ENCODE measurements around the gene CYTIP. TPM values are rescaled to one million over a fixed set of nuclear protein-coding genes. Genes with fewer than 3 reads are reported as not detected.

CYTIP gene
- total and polyA plus RNA-seq, 4 experiments from 2014 or later: 163 to 248 (median 203) TPM

- no peaks in the 10 kb centered on the region for H3K27me3 ChIP-seq (ENCODE audit: insufficient read depth, low read length)
- H3K4me1 ChIP-seq (ENCODE audit: insufficient read depth, low read length): peaks cover 98% of the 10 kb centered on the region
- Mint-ChIP-seq H3K27me3 (no peaks in the 10 kb centered on the region), H3K4me3 (peak overlapping the region in 7 of 8 donors; percentile 21 to 77 (median 72)), H3K9me3 (peaks cover 3 to 16% (median 10%) of the 10 kb centered on the region in 8 donors), H3K27ac (peak overlapping the region in 6 of 7 donors; percentile 83 to 95 (median 88)), H3K36me3 (peaks cover 93 to 97% of the 10 kb centered on the region in 2 donors), H3K4me1 (peaks cover 65 to 100% (median 88%) of the 10 kb centered on the region in 4 donors)
- no peak overlapping the region for H3K4me3 ChIP-seq (ENCODE audit: low read length in 2 of 2)
- ChIA-PET CTCF (ENCODE audit: partially characterized antibody) (interaction anchor here (0.7 to 14.4 kb wide), 6 partner anchors 9 to 100 kb away, joined by 3 to 340 read pairs (median 7); partner anchors contain the start of genes CYTIP and ERMN), POLR2A (ENCODE audit: partially characterized antibody) (interaction anchor here (0.9 to 27.4 kb wide), 13 partner anchors 4 to 467 kb away, joined by 3 to 1017 read pairs (median 5); partner anchors contain the start of genes CYTIP and ERMN)
- H3K27ac ChIP-seq (ENCODE audit: low read depth, low read length): peak overlapping the region; percentile 10
- intact Hi-C loops (cut with micrococcal nuclease): no loop called here
- no peak for DNase-seq
- H3K36me3 ChIP-seq (ENCODE audit: insufficient read depth, low read length): peaks cover 86% of the 10 kb centered on the region
- no peaks in the 10 kb centered on the region for H3K9me3 ChIP-seq (ENCODE audit: control insufficient read depth in 1 of 2, low read length in 2 of 2)
Measured at GRCh38 chr2:157431176-157431575, 12.7 kb downstream of the CYTIP start.

GRCh38 chr2:157428500-157429175 is 15.3 kb downstream of the CYTIP start:
- H3K4me1 Mint-ChIP-seq: peaks cover 55 to 87% (median 77%) of the 10 kb centered on the region in 4 donors
- peak overlapping the region in 7 of 8 donors; percentile 22 to 71 (median 47) for H3K4me3 Mint-ChIP-seq
- H3K27ac ChIP-seq (ENCODE audit: low read depth, low read length): no peak overlapping the region
- no peaks in the 10 kb centered on the region for H3K27me3 Mint-ChIP-seq
- H3K36me3 Mint-ChIP-seq: peaks cover 91 to 95% of the 10 kb centered on the region in 2 donors
- DNase-seq: no peak
- no peak overlapping the region for H3K4me3 ChIP-seq (ENCODE audit: low read length in 2 of 2)
- no peaks in the 10 kb centered on the region for H3K9me3 ChIP-seq (ENCODE audit: control insufficient read depth in 1 of 2, low read length in 2 of 2)
- H3K36me3 ChIP-seq (ENCODE audit: insufficient read depth, low read length): peaks cover 88% of the 10 kb centered on the region
- ChIA-PET POLR2A (ENCODE audit: partially characterized antibody) (interaction anchor here (17.5 to 27.4 kb wide), 4 partner anchors 2 to 98 kb away, joined by 375 to 1017 read pairs (median 809); partner anchors contain the start of genes CYTIP and ERMN), CTCF (ENCODE audit: partially characterized antibody) (interaction anchor here (1.0 to 4.0 kb wide), 3 partner anchors 11 to 92 kb away, joined by 3 to 20 read pairs (median 3); no protein-coding TSS in a partner anchor)
- H3K27ac Mint-ChIP-seq: peak overlapping the region; percentile 31 to 95 (median 73)
- no peaks in the 10 kb centered on the region for H3K27me3 ChIP-seq (ENCODE audit: insufficient read depth, low read length)
- peaks cover 3 to 22% (median 11%) of the 10 kb centered on the region in 8 donors for H3K9me3 Mint-ChIP-seq
- H3K4me1 ChIP-seq (ENCODE audit: insufficient read depth, low read length): peaks cover 89% of the 10 kb centered on the region
- intact Hi-C loops (cut with micrococcal nuclease): loop anchor here (10.0 kb wide), 1 partner anchor 196 kb away; the partner anchor contains the start of gene ACVR1C

GRCh38 chr2:157427922-157428303 is 16.0 kb downstream of the CYTIP start:
- CTCF ChIA-PET (ENCODE audit: partially characterized antibody): interaction anchor here (1.0 to 5.6 kb wide), 4 partner anchors 12 to 92 kb away, joined by 3 to 21 read pairs (median 12); no protein-coding TSS in a partner anchor
- intact Hi-C loops (cut with micrococcal nuclease): loop anchor here (1.0 to 10.0 kb wide), 2 partner anchors 7 to 197 kb away; partner anchors contain the start of gene ACVR1C
- Histone ChIP-seq H3K36me3 (ENCODE audit: insufficient read depth, low read length) (peaks cover 88% of the 10 kb centered on the region), H3K9me3 (ENCODE audit: control insufficient read depth in 1 of 2, low read length in 2 of 2) (no peaks in the 10 kb centered on the region), H3K4me1 (ENCODE audit: insufficient read depth, low read length) (peaks cover 89% of the 10 kb centered on the region), H3K4me3 (ENCODE audit: low read length in 2 of 2) (no peak overlapping the region), H3K27me3 (ENCODE audit: insufficient read depth, low read length) (no peaks in the 10 kb centered on the region), H3K27ac (ENCODE audit: low read depth, low read length) (no peak overlapping the region)
- Mint-ChIP-seq H3K9me3 (peaks cover 3 to 26% (median 14%) of the 10 kb centered on the region in 8 donors), H3K4me1 (peaks cover 51 to 86% (median 74%) of the 10 kb centered on the region in 4 donors), H3K27ac (peak overlapping the region; percentile 25 to 95 (median 73)), H3K27me3 (no peaks in the 10 kb centered on the region), H3K36me3 (peaks cover 90 to 95% of the 10 kb centered on the region in 2 donors), H3K4me3 (peak overlapping the region in 2 of 8 donors; percentile 49 to 50)
- DNase-seq: no peak
- POLR2A ChIA-PET (ENCODE audit: partially characterized antibody): interaction anchor here (1.3 to 27.4 kb wide), 5 partner anchors 1 to 97 kb away, joined by 6 to 1017 read pairs (median 809); partner anchors contain the start of genes CYTIP and ERMN

GRCh38 chr2:157427003-157427921 is 16.6 kb downstream of the CYTIP start:
- H3K27me3 ChIP-seq (ENCODE audit: insufficient read depth, low read length): no peaks in the 10 kb centered on the region
- peaks cover 84% of the 10 kb centered on the region for H3K36me3 ChIP-seq (ENCODE audit: insufficient read depth, low read length)
- ChIA-PET CTCF (ENCODE audit: partially characterized antibody) (interaction anchor here (1.3 to 5.6 kb wide), 4 partner anchors 12 to 100 kb away, joined by 3 to 21 read pairs (median 13); partner anchors contain the start of gene CYTIP), POLR2A (ENCODE audit: partially characterized antibody) (interaction anchor here (0.5 to 27.4 kb wide), 6 partner anchors 1 to 1031 kb away, joined by 3 to 1017 read pairs (median 592); partner anchors contain the start of genes CYTIP and ERMN)
- Mint-ChIP-seq H3K9me3 (peaks cover 3 to 28% (median 16%) of the 10 kb centered on the region in 8 donors), H3K4me1 (peaks cover 46 to 82% (median 69%) of the 10 kb centered on the region in 4 donors), H3K4me3 (peak overlapping the region in 4 of 8 donors; percentile 14 to 52 (median 41)), H3K36me3 (peaks cover 87 to 93% of the 10 kb centered on the region in 2 donors), H3K27me3 (no peaks in the 10 kb centered on the region), H3K27ac (peak overlapping the region; percentile 38 to 95 (median 73))
- H3K9me3 ChIP-seq (ENCODE audit: control insufficient read depth in 1 of 2, low read length in 2 of 2): no peaks in the 10 kb centered on the region
- peaks cover 87% of the 10 kb centered on the region for H3K4me1 ChIP-seq (ENCODE audit: insufficient read depth, low read length)
- intact Hi-C loops (cut with micrococcal nuclease): loop anchor here (1.0 to 10.0 kb wide), 2 partner anchors 8 to 198 kb away; partner anchors contain the start of gene ACVR1C
- no peak for DNase-seq
- H3K4me3 ChIP-seq (ENCODE audit: low read length in 2 of 2): no peak overlapping the region
- no peak overlapping the region for H3K27ac ChIP-seq (ENCODE audit: low read depth, low read length)

GRCh38 chr2:157426477-157426994 is 17.4 kb downstream of the CYTIP start:
- H3K4me1 Mint-ChIP-seq: peaks cover 44 to 82% (median 68%) of the 10 kb centered on the region in 4 donors
- H3K9me3 Mint-ChIP-seq: peaks cover 3 to 30% (median 17%) of the 10 kb centered on the region in 8 donors
- Histone ChIP-seq H3K4me3 (ENCODE audit: low read length in 2 of 2) (no peak overlapping the region), H3K4me1 (ENCODE audit: insufficient read depth, low read length) (peaks cover 87% of the 10 kb centered on the region), H3K27ac (ENCODE audit: low read depth, low read length) (no peak overlapping the region), H3K9me3 (ENCODE audit: control insufficient read depth in 1 of 2, low read length in 2 of 2) (no peaks in the 10 kb centered on the region), H3K36me3 (ENCODE audit: insufficient read depth, low read length) (peaks cover 84% of the 10 kb centered on the region), H3K27me3 (ENCODE audit: insufficient read depth, low read length) (no peaks in the 10 kb centered on the region)
- POLR2A ChIA-PET (ENCODE audit: partially characterized antibody): interaction anchor here (1.3 to 27.4 kb wide), 4 partner anchors 0 to 22 kb away, joined by 6 to 1017 read pairs (median 809); partner anchors contain the start of gene CYTIP
- intact Hi-C loops (cut with micrococcal nuclease): loop anchor here (10.0 kb wide), 1 partner anchor 198 kb away; the partner anchor contains the start of gene ACVR1C
- H3K27me3 Mint-ChIP-seq: no peaks in the 10 kb centered on the region
- DNase-seq: no peak
- CTCF ChIA-PET (ENCODE audit: partially characterized antibody): interaction anchor here (1.3 to 5.6 kb wide), 4 partner anchors 13 to 99 kb away, joined by 3 to 21 read pairs (median 13); partner anchors contain the start of gene CYTIP
- peaks cover 87 to 94% of the 10 kb centered on the region in 2 donors for H3K36me3 Mint-ChIP-seq
- peak overlapping the region; percentile 61 to 95 (median 73) for H3K27ac Mint-ChIP-seq
- peak overlapping the region in 4 of 8 donors; percentile 6 to 18 (median 12) for H3K4me3 Mint-ChIP-seq

- Mint-ChIP-seq H3K9me3 (peaks cover 3 to 31% (median 17%) of the 10 kb centered on the region in 8 donors), H3K4me3 (no peak overlapping the region), H3K27ac (peak overlapping the region in 4 of 7 donors; percentile 29 to 92 (median 41)), H3K27me3 (no peaks in the 10 kb centered on the region), H3K4me1 (peaks cover 45 to 80% (median 69%) of the 10 kb centered on the region in 4 donors), H3K36me3 (peaks cover 87 to 93% of the 10 kb centered on the region in 2 donors)
- no peaks in the 10 kb centered on the region for H3K9me3 ChIP-seq (ENCODE audit: control insufficient read depth in 1 of 2, low read length in 2 of 2)
- ChIA-PET CTCF (ENCODE audit: partially characterized antibody) (interaction anchor here (0.7 to 5.6 kb wide), 6 partner anchors 11 to 97 kb away, joined by 3 to 21 read pairs (median 4); partner anchors contain the start of gene CYTIP), POLR2A (ENCODE audit: partially characterized antibody) (interaction anchor here (0.9 to 27.4 kb wide), 4 partner anchors 11 to 97 kb away, joined by 4 to 1017 read pairs (median 408); partner anchors contain the start of gene CYTIP)
- no peak for DNase-seq
- no peak overlapping the region for H3K27ac ChIP-seq (ENCODE audit: low read depth, low read length)
- no peaks in the 10 kb centered on the region for H3K27me3 ChIP-seq (ENCODE audit: insufficient read depth, low read length)
- peaks cover 74% of the 10 kb centered on the region for H3K36me3 ChIP-seq (ENCODE audit: insufficient read depth, low read length)
- intact Hi-C loops (cut with micrococcal nuclease): loop anchor here (10.0 kb wide), 1 partner anchor 200 kb away; the partner anchor contains the start of gene ACVR1C
- peaks cover 87% of the 10 kb centered on the region for H3K4me1 ChIP-seq (ENCODE audit: insufficient read depth, low read length)
- H3K4me3 ChIP-seq (ENCODE audit: low read length in 2 of 2): no peak overlapping the region
Measured at GRCh38 chr2:157424374-157424773, 19.5 kb downstream of the CYTIP start.

Measured in CD4-positive, alpha-beta memory T cell (primary cell).